Transverse colon (tissue), 4 donors: ENCODE data around the gene CNTNAP2.

Experiments
- CTCF ChIP-seq, 5 experiments: fragments of 200-600 bp in 3 of 5; fragments of 450-650 bp in 2 of 5; sonication (generic) in 3 of 5; IDR thresholded peaks; 1 replicate in 2 of 5; 2 replicates in 3 of 5; pipeline ENCODE4 v1.5.1; 2016 to 2017; ENCODE audit warnings: antibody characterized with exemption in 5 of 5, inconsistent platforms in 3 of 5, mild to moderate bottlenecking in 2 of 5, moderate library complexity in 1 of 5
- EP300 ChIP-seq: sonication (generic); formaldehyde crosslinking; IDR thresholded peaks from one replicate; pipeline ENCODE4 v1.6.1; 2017; ENCODE audit warnings: antibody characterized with exemption, low read depth
- POLR2A ChIP-seq: fragments of 450-650 bp; IDR thresholded peaks from one replicate; pipeline ENCODE4 v1.6.1; 2016; ENCODE audit warnings: antibody characterized with exemption, mild to moderate bottlenecking, moderate library complexity
- POLR2AphosphoS5 ChIP-seq, 3 donors: sonication (generic); formaldehyde crosslinking; IDR thresholded peaks; one replicate each; pipeline ENCODE4 v1.6.1; 2016; ENCODE audit warnings: antibody characterized with exemption in 3 of 3

GRCh38 chr7:147436718-147437117 is 1320.1 kb downstream of the CNTNAP2 start:
- no peak for TF ChIP-seq POLR2AphosphoS5 (IDR thresholded peaks at IDR 0.05)
- TF ChIP-seq EP300, result no peak
- no peak for TF ChIP-seq CTCF (IDR thresholded peaks at IDR 0.05)
- TF ChIP-seq POLR2A, result no peak
